ENCODE data around the gene STX1B.

The STX1B gene

DNA sequence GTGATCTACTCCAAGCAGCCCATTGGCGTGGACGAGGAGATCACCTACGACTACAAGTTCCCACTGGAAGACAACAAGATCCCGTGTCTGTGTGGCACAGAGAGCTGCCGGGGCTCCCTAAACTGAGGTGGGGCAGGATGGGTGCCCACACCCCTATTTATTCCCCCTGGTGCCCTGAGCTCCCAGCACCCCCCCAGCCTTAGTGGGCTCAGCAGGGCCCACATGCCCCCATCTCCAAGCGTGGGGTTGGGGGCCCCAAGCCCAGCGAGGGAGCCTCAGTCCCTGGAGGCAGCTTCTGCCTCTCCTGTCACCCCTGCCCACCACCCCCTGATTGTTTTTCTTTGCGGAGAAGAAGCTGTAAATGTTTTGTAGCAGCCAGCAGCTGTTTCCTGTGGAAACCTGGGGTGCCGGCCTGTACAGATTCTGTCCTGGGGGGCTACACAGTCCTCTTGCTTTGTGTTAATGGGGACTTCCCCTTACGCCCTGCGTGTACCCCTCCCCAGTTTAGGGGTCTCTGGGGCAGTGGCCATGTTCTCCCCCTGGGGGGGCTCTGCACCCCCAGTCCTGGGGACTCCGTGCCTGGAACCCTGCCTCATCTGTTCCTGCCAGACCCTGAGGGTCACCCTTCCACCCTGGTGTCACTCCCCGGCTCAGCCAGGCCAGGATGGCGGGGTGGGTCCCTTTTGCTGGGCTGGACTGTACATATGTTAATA lies 26.4 kb downstream of the STX1B start:
- intact Hi-C loops (cut with DNase I), result loop anchor here (10.0 kb wide), 3 partner anchors 51 to 881 kb away; partner anchors contain the start of genes STX4 and VKORC1
- DNase-seq, result no peak

DNA sequence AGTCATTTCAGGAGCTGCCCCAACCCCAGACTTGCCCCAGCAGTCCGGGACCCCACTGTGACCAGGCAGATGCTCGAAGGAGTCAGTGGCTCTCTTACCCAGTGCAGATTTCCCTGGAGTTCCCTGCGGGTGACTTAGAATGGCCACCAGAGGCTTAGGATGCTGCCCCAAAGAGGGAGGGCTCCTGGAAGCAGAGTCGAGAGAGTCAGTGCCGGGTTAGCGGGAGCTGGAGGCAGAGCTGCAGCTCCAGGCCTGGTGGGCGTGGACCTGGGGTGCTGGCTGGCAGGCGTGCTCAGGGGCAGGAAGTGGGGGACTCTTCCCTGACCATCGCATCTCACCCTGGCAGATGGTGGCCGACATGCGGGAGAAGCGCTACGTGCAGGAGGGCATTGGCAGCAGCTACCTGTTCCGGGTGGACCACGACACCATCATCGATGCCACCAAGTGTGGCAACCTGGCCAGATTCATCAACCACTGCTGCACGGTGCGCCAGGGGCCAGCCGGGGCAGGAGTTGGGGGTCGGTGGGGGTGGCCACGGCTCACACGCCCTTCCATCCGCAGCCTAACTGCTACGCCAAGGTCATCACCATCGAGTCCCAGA lies 27.0 kb downstream of the STX1B start:
- intact Hi-C loops (cut with DNase I), result loop anchor here (10.0 kb wide), 3 partner anchors 51 to 881 kb away; partner anchors contain the start of genes STX4 and VKORC1
- DNase-seq, result no peak

DNA sequence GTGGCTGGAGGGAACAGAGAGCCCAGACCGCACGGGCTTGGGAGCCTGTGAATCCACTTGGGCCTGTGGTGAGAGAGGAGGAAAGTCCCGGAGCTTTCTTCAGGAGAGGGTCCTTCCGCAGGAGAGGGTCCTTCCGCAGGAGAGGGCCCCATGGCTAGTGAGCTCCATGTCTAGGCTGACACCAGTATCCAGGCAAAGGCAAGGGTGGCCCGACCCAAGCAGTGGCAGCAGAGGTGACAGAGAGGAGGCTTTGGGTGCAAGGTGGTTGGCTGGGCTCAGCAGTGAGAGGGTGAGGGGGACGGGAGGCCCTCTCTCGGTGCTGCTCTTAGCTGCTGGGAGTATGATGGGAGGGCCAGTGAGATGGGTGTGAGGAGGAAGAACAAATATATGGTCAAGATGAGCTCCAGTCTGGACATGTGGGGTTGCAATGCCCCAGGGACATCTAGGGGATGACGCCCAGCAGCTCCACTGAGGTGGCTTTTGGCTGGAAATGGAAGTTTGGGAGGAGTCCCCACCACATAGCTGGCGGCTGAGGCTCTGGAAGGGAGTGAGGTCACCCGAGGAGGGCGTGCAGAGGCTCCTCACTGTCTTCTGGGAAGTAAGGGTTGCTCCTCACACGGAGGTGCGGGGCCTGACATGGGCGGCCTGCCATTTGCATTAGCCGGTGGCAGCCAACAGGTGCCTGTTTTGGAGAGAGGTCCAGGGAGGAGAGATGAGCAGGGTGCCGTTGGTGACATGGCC lies 27.7 kb downstream of the STX1B start:
- intact Hi-C loops (cut with DNase I), result loop anchor here (10.0 kb wide), 3 partner anchors 52 to 882 kb away; partner anchors contain the start of genes STX4 and VKORC1
- DNase-seq, result no peak

DNA sequence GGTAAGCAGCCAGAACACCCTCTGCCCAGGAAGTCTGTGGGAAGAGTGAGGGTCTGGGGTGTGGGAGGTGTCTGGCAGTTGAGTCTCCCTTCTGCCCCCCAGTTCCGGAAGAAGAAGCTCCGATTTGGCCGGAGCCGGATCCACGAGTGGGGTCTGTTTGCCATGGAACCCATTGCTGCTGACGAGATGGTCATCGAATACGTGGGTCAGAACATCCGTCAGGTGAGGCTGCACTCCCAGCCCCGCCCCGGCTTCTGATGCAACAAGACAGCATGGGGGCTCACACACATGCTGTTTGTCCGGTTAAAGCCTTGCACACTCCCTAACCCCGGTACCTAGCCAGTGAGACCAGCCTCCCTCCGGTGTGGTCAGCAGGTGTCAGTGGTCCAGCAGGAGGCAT lies 29.5 kb downstream of the STX1B start:
- intact Hi-C loops (cut with DNase I), result loop anchor here (10.0 kb wide), 3 partner anchors 54 to 884 kb away; partner anchors contain the start of genes STX4 and VKORC1
- no peak for DNase-seq

DNA sequence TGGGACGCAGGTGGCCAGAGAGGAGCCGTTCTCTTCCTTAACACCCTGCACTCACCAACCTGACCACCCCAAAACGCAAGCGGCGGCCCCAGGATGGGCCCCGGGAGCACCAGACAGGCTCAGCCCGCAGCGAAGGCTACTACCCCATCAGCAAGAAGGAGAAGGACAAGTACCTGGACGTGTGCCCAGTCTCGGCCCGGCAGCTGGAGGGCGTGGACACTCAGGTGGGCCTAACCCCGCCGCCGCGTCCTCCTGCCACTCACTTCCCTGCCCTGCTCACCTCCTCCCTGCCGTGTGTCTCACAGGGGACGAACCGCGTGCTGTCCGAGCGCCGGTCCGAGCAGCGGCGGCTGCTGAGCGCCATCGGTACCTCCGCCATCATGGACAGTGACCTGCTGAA lies 30.0 kb downstream of the STX1B start:
- DNase-seq, result no peak
- intact Hi-C loops (cut with DNase I), result loop anchor here (10.0 kb wide), 3 partner anchors 54 to 884 kb away; partner anchors contain the start of genes STX4 and VKORC1

DNA sequence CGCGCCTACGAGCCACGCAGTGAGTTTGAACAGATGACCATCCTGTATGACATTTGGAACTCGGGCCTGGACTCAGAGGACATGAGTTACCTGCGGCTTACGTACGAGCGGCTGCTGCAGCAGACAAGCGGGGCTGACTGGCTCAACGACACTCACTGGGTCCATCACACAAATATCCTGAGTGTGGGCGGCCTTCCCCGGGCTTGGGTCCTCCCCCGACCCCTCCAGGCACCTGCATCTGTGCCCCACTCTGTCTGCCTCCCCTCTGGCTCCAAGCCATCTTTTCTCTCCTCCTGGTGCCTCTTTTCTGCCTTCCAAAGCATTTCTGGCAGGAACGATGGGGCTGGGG lies 30.4 kb downstream of the STX1B start:
- intact Hi-C loops (cut with DNase I), result loop anchor here (10.0 kb wide), 3 partner anchors 55 to 885 kb away; partner anchors contain the start of genes STX4 and VKORC1
- DNase-seq, result no peak

DNA sequence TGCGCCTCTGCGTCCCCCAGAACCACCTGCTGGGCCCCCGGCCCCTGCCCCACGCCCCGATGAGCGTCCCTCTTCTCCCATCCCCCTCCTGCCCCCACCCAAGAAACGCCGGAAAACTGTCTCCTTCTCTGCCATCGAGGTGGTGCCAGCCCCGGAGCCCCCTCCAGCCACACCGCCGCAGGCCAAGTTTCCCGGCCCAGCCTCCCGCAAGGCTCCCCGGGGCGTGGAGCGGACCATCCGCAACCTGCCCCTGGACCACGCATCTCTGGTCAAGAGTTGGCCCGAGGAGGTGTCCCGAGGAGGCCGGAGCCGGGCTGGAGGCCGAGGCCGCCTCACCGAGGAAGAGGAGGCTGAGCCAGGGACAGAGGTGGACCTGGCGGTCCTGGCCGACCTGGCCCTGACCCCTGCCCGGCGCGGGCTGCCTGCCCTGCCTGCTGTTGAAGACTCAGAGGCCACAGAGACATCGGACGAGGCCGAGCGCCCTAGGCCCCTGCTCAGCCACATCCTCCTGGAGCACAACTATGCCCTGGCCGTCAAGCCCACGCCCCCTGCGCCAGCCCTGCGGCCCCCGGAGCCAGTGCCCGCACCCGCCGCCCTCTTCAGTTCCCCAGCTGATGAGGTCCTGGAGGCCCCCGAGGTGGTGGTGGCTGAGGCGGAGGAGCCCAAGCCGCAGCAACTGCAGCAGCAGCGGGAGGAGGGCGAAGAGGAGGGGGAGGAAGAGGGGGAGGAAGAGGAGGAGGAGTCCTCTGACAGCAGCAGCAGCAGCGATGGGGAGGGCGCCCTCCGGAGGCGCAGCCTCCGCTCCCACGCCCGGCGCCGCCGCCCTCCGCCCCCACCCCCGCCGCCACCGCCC lies 31.0 kb downstream of the STX1B start:
- DNase-seq, result no peak
- intact Hi-C loops (cut with DNase I), result loop anchor here (10.0 kb wide), 3 partner anchors 55 to 885 kb away; partner anchors contain the start of genes STX4 and VKORC1

DNA sequence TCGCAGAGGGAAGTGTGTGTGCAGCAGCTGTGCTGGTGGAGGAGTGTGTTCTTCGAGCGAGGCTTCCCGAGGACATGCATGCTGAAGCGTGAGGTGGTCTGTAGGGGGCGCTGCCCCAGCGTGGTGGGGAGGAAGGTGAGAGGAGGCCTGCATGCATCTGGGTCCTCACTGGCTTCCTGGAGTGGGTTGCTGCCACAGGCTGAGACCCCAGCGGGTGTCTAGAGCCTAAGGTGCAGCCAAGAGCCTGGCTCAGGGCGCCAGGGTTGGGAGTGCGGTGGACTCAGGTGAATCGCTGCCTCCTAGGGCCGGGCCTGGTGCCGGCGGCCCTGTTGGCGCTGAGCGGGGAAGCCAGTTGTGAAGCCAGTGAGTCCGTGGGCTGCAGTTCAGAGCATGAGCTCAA lies 32.9 kb downstream of the STX1B start:
- intact Hi-C loops (cut with DNase I), result no loop called here
- DNase-seq, result no peak

DNA sequence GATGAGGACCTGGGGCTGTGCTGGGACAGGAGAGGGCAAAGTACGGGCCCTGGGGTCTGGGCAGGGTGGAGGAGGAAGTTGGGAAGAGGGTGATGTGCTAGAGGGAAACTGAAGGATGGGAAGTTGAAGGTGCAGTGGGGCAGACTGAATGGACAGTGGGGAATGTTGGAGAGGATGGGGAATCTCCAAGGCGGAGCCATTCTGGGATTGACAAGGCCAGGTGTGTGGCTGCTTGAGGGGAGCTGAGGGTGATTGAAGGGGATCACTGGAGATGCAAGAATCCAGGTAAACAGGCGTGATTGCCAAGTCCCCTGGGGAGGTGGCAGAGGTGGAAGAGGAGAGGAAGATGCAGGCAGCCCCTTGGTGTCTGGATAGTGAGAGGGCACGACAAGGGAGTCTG lies 34.0 kb downstream of the STX1B start:
- DNase-seq, result no peak
- intact Hi-C loops (cut with DNase I), result no loop called here

DNA sequence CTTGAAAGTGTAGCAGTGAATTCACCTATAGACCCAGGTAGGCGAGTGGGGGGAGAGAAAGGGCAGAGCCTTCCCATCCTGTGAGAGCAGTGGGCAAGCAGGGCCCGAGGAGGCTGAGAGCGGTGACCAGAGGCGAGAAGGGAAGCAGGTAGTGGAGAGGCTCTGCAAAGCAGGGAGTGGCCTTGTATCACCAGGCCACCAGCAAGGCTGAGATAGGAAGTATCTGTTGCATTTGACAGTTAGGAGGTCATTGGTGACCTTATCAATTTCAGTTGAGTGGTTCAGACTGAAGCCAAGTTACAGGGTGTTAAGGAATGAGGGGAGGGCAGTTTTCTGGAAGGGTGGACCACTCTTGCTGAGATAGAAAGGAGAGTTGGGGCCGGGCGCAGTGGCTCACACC lies 36.1 kb downstream of the STX1B start:
- intact Hi-C loops (cut with DNase I), result no loop called here

DNA sequence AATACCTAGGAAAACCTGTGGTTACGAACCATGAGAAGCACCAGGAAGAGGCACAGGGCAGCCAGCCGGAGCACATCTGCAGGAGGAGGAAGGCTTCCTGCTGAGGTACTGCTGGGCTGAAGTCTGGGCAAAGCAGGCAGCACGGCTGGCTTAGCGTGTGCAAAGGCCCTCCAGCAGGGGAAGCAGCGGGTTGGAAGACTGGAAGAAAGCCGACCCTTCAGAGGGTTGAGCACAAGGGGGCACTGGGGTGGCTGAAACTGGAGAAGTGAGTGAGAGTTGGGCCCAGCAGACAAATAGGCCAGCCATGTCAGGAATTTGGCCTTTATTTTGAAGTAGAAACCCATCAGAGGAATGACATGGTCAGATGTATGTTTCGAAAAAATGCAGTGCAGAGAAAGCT lies 37.6 kb downstream of the STX1B start:
- intact Hi-C loops (cut with DNase I), result no loop called here
- DNase-seq, result no peak

More for the DNA sequence above, 36.1 kb downstream of the STX1B start:
- DNase-seq, result no peak

DNA sequence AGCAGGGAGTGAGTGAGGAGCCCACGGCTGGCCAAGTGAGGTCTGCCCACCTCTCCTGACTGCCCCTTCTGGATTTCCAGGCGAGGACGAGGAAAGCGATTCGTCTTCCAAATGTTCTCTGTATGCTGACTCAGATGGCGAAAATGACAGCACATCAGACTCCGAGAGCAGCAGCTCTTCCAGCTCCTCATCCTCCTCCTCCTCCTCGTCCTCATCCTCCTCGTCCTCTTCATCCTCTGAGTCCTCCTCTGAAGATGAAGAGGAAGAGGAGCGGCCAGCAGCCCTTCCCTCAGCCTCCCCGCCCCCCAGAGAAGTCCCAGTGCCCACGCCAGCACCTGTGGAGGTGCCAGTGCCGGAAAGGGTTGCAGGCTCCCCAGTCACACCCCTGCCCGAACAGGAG lies 39.1 kb downstream of the STX1B start:
- intact Hi-C loops (cut with DNase I), result no loop called here

DNA sequence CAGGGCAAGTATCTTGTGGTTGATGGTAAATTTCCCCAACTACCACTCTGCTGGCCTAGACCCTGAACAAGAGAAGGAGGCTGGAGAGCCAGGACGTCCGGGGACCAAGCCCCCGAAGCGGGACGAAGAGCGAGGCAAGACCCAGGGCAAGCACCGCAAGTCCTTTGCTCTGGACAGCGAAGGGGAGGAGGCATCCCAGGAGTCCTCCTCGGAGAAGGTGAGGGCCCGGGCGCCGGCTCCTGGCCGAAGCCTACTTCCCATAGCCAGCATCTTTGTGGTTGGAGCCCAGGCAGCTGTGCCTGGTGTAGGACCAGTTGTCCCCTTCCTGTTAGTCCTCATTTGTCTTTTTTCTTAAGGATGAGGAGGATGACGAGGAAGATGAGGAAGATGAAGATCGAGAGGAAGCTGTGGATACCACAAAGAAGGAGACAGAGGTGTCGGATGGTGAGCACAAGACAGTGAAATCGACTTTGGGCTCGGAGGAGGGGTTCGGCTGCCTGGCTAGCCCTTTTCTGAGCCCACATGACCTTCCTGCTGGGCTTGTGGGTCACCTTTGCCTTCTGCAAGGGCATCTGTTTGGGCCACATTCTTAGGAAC lies 41.1 kb downstream of the STX1B start:
- DNase-seq, result no peak
- intact Hi-C loops (cut with DNase I), result no loop called here

More for the DNA sequence above, 39.1 kb downstream of the STX1B start:
- no peak for DNase-seq

DNA sequence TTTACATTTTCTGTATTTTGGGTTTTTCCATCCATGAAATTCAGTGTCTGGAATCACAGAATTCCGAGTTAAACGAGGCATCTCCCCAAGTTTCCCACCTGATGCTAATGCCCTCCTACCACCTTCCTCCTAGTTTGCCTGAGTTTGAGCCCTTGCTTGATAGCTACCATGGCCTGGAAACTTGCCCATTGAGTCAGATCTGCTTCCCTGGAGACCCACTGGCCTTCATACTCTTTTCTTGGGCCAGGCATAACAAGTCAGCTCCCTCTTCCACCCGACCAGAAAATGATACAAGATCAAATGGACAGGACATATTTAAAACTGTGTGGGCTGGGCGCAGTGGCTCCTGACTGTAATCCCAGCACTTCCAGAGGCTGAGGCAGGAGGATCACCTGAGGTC lies 42.6 kb downstream of the STX1B start:
- intact Hi-C loops (cut with DNase I), result no loop called here
- DNase-seq, result no peak

DNA sequence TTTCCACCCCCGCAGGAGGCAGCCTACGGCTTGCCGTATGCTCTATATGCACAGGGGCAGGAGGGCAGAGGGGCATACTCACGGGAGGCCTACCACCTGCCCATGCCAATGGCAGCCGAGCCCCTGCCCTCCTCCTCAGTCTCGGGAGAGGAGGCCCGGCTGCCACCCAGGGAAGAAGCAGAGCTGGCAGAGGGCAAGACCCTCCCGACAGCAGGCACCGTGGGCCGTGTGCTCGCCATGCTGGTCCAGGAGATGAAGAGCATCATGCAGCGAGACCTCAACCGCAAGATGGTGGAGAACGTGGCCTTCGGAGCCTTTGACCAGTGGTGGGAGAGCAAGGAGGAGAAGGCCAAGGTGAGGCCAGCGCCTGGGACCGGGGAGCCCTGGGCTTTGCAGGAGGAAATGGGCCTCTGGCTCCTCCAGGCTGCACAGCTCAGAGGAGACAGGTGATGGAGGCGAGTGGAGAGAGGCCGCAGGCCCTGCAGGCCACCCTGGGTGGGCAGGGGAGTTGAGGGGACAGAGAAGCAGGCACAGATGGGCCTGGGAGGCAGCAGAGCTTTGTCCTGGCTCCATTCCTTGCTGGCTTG lies 44.3 kb downstream of the STX1B start:
- no peak for DNase-seq
- intact Hi-C loops (cut with DNase I), result no loop called here

DNA sequence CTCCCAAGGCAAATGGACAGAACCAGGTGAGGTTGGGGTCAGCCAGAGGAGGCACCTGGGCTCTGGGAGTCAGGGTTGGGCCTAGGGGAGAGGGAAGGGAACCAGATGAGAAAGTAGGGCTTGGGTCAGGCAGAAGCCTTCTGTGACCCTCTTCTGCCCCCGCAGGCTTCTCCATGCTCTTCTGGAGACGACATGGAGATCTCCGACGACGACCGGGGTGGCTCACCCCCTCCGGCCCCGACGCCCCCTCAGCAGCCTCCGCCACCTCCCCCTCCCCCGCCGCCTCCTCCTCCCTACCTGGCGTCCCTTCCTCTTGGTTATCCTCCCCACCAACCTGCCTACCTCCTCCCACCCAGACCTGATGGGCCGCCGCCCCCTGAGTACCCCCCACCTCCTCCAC lies 45.0 kb downstream of the STX1B start:
- DNase-seq, result no peak
- intact Hi-C loops (cut with DNase I), result no loop called here

DNA sequence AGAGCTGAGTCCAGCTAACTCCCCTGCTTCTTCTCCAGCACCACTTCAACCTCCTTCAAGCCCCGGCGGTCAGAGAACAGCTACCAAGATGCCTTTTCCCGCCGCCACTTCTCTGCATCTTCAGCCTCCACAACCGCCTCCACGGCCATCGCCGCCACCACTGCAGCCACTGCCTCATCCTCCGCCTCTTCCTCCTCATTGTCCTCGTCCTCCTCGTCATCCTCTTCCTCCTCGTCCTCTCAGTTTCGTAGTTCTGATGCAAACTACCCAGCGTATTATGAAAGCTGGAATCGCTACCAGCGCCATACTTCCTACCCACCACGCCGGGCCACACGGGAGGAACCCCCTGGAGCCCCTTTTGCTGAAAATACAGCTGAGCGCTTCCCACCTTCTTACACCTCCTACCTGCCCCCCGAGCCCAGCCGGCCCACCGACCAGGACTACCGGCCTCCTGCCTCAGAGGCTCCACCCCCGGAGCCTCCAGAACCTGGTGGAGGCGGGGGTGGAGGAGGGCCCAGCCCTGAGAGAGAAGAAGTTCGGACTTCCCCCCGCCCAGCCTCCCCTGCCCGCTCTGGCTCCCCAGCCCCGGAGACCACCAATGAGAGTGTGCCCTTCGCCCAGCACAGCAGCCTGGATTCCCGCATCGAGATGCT lies 45.7 kb downstream of the STX1B start:
- no peak for DNase-seq

More for the DNA sequence above, 45.7 kb downstream of the STX1B start:
- intact Hi-C loops (cut with DNase I), result no loop called here

All from head of caudate nucleus (tissue), 42 donors.